ENCODE results near the gene PRPF6.

Gene PRPF6

DNA sequence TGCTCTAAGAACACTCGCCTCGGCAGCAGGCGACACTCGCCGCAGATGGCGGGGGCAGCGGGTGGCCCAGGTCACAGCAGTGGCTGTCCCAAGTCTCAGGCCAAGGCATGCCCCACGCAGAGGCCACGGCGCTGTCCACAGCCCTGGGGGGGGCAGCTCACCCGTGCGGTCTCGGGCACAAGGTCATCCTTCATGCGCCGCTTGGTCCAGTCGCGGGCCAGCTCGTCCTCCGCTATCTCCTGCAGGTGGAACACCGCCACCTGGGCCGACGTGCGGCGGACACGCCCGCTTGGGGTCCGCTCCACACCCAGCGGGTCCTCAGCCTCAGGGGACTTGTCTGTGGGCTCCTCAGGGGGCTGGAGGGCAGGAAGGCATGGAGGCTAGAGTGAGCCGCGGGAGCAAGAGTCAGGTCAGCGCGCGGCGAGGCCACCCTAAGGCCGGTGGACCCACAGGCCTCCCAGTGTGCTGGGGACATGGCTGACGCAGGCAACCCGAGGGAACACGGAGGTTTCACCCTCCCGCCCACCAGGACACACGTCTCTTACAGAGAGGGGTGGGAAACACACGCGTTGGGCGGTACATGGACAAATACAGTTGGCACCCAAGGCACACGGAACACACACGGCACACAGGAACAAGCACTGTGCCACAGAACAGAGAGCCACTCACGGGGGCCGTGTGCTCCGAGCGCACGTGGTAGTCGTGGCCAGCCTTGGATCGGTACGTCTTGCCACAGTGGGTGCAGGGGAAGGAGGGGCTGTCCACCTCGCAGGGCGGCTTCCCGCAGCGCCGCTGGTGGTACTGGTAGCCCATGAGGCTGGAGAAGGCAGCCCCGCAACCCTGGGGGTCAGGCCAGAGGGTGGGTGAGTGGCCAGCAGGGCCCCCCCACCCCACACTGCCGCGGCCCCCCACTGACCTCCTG, 18.2 kb upstream of the PRPF6 start:
- Histone ChIP-seq H3K4me3 (ENCODE audit: low read length) (no peak overlapping the region), H3K79me1 (ENCODE audit: low read length) (no peaks in the 10 kb centered on the region), H2BK120ac (ENCODE audit: low read depth, low read length) (no peak overlapping the region), H3K23ac (ENCODE audit: low read length) (no peak overlapping the region), H3K4me1 (ENCODE audit: control insufficient read depth, low read depth, low read length) (no peaks in the 10 kb centered on the region), H2AK5ac (ENCODE audit: low read length) (no peak overlapping the region), H3K4ac (ENCODE audit: low read depth, low read length) (no peak overlapping the region), H3K4me2 (ENCODE audit: low read length) (no peak overlapping the region), H3K56ac (ENCODE audit: low read length) (no peak overlapping the region), H4K8ac (ENCODE audit: low read depth, low read length) (no peak overlapping the region), H3K36me3 (ENCODE audit: control insufficient read depth, insufficient read depth, low read length) (peaks cover 9% of the 10 kb centered on the region), H4K5ac (ENCODE audit: low read length) (no peak overlapping the region), H3K79me2 (ENCODE audit: control insufficient read depth, insufficient read depth, low read length) (no peaks in the 10 kb centered on the region), H3K18ac (ENCODE audit: low read length) (no peak overlapping the region), H2BK5ac (ENCODE audit: low read length) (no peak overlapping the region), H3K27ac (ENCODE audit: low read depth, low read length) (no peak overlapping the region), H3K9ac (ENCODE audit: low read length) (no peak overlapping the region), H3K27me3 (ENCODE audit: insufficient read depth, low read length, poor library complexity) (no peaks in the 10 kb centered on the region), H2BK15ac (replicated peaks; ENCODE audit: low read depth) (no peak overlapping the region)
- DNase-seq, result no peak
- WGBS (ENCODE audit: extremely low coverage, insufficient coverage, low lambda C conversion rate), result no CpG with 5 or more reads among the region's 61 CpGs

GRCh38 chr20:63963348-63963741, 17.6 kb upstream of the PRPF6 start:
- Histone ChIP-seq H4K8ac (ENCODE audit: low read depth, low read length) (no peak overlapping the region), H3K36me3 (ENCODE audit: control insufficient read depth, insufficient read depth, low read length) (peaks cover 11% of the 10 kb centered on the region), H4K5ac (ENCODE audit: low read length) (no peak overlapping the region), H3K79me1 (ENCODE audit: low read length) (no peaks in the 10 kb centered on the region), H3K56ac (ENCODE audit: low read length) (no peak overlapping the region), H3K4me2 (ENCODE audit: low read length) (no peak overlapping the region), H2BK15ac (replicated peaks; ENCODE audit: low read depth) (no peak overlapping the region), H3K9ac (ENCODE audit: low read length) (no peak overlapping the region), H2BK120ac (ENCODE audit: low read depth, low read length) (no peak overlapping the region), H3K4me1 (ENCODE audit: control insufficient read depth, low read depth, low read length) (no peaks in the 10 kb centered on the region), H3K4ac (ENCODE audit: low read depth, low read length) (no peak overlapping the region), H2AK5ac (ENCODE audit: low read length) (no peak overlapping the region), H3K27me3 (ENCODE audit: insufficient read depth, low read length, poor library complexity) (no peaks in the 10 kb centered on the region), H2BK5ac (ENCODE audit: low read length) (no peak overlapping the region), H3K27ac (ENCODE audit: low read depth, low read length) (no peak overlapping the region), H3K18ac (ENCODE audit: low read length) (no peak overlapping the region), H3K4me3 (ENCODE audit: low read length) (no peak overlapping the region), H3K79me2 (ENCODE audit: control insufficient read depth, insufficient read depth, low read length) (no peaks in the 10 kb centered on the region), H3K23ac (ENCODE audit: low read length) (no peak overlapping the region)
- WGBS (ENCODE audit: extremely low coverage, insufficient coverage, low lambda C conversion rate), result no CpG with 5 or more reads among the region's 27 CpGs
- no peak for DNase-seq

- no peak overlapping the region for H2AK5ac ChIP-seq (ENCODE audit: low read length)
- H4K8ac ChIP-seq (ENCODE audit: low read depth, low read length), result no peak overlapping the region
- no peak overlapping the region for H3K4ac ChIP-seq (ENCODE audit: low read depth, low read length)
- no peaks in the 10 kb centered on the region for H3K79me2 ChIP-seq (ENCODE audit: control insufficient read depth, insufficient read depth, low read length)
- no peak overlapping the region for H2BK120ac ChIP-seq (ENCODE audit: low read depth, low read length)
- H2BK5ac ChIP-seq (ENCODE audit: low read length), result no peak overlapping the region
- no peak for DNase-seq
- H2BK15ac ChIP-seq (replicated peaks; ENCODE audit: low read depth), result no peak overlapping the region
- H3K36me3 ChIP-seq (ENCODE audit: control insufficient read depth, insufficient read depth, low read length), result peaks cover 11% of the 10 kb centered on the region
- H3K9ac ChIP-seq (ENCODE audit: low read length), result no peak overlapping the region
- H3K27me3 ChIP-seq (ENCODE audit: insufficient read depth, low read length, poor library complexity), result no peaks in the 10 kb centered on the region
- H3K27ac ChIP-seq (ENCODE audit: low read depth, low read length), result no peak overlapping the region
- H3K79me1 ChIP-seq (ENCODE audit: low read length), result no peaks in the 10 kb centered on the region
- H4K5ac ChIP-seq (ENCODE audit: low read length), result no peak overlapping the region
- H3K56ac ChIP-seq (ENCODE audit: low read length), result no peak overlapping the region
- H3K4me1 ChIP-seq (ENCODE audit: control insufficient read depth, low read depth, low read length), result no peaks in the 10 kb centered on the region
- H3K4me2 ChIP-seq (ENCODE audit: low read length), result no peak overlapping the region
- no peak overlapping the region for H3K4me3 ChIP-seq (ENCODE audit: low read length)
- H3K23ac ChIP-seq (ENCODE audit: low read length), result no peak overlapping the region
- WGBS (ENCODE audit: extremely low coverage, insufficient coverage, low lambda C conversion rate), result no CpG with 5 or more reads among the region's 16 CpGs
- no peak overlapping the region for H3K18ac ChIP-seq (ENCODE audit: low read length)
Measured at GRCh38 chr20:63963784-63964301, 17.1 kb upstream of the PRPF6 start.

DNA sequence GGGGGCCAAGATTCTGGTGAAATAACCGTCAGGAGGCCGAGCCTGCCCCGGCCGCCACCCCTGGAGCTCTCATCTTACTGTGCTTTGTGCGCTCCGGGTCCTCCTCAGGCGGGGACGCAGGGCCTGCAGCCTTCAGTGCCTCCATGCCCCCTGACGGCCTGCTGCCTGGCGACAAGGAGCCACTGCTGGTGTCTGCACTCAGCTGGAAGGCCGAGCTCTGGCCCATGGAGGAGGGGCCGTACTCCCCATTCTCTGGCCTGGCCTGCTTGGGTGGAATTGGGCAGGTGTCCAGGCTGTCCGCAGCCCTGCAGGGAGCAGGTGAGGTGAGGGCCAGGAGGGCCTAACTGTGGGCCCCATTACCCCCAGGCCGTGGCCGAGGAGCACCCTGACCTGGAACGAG, 16.5 kb upstream of the PRPF6 start:
- no peak overlapping the region for H3K27ac ChIP-seq (ENCODE audit: low read depth, low read length)
- H2AK5ac ChIP-seq (ENCODE audit: low read length), result no peak overlapping the region
- H3K4me3 ChIP-seq (ENCODE audit: low read length), result no peak overlapping the region
- H2BK120ac ChIP-seq (ENCODE audit: low read depth, low read length), result no peak overlapping the region
- H2BK15ac ChIP-seq (replicated peaks; ENCODE audit: low read depth), result no peak overlapping the region
- no peaks in the 10 kb centered on the region for H3K79me1 ChIP-seq (ENCODE audit: low read length)
- no peak overlapping the region for H4K8ac ChIP-seq (ENCODE audit: low read depth, low read length)
- H3K4me2 ChIP-seq (ENCODE audit: low read length), result no peak overlapping the region
- H3K4ac ChIP-seq (ENCODE audit: low read depth, low read length), result no peak overlapping the region
- H3K4me1 ChIP-seq (ENCODE audit: control insufficient read depth, low read depth, low read length), result no peaks in the 10 kb centered on the region
- H3K23ac ChIP-seq (ENCODE audit: low read length), result no peak overlapping the region
- no CpG with 5 or more reads among the region's 16 CpGs for WGBS (ENCODE audit: extremely low coverage, insufficient coverage, low lambda C conversion rate)
- H3K36me3 ChIP-seq (ENCODE audit: control insufficient read depth, insufficient read depth, low read length), result peaks cover 11% of the 10 kb centered on the region
- DNase-seq, result no peak
- no peak overlapping the region for H4K5ac ChIP-seq (ENCODE audit: low read length)
- H3K56ac ChIP-seq (ENCODE audit: low read length), result no peak overlapping the region
- H2BK5ac ChIP-seq (ENCODE audit: low read length), result no peak overlapping the region
- H3K18ac ChIP-seq (ENCODE audit: low read length), result no peak overlapping the region
- no peaks in the 10 kb centered on the region for H3K79me2 ChIP-seq (ENCODE audit: control insufficient read depth, insufficient read depth, low read length)
- H3K27me3 ChIP-seq (ENCODE audit: insufficient read depth, low read length, poor library complexity), result no peaks in the 10 kb centered on the region
- no peak overlapping the region for H3K9ac ChIP-seq (ENCODE audit: low read length)

DNA sequence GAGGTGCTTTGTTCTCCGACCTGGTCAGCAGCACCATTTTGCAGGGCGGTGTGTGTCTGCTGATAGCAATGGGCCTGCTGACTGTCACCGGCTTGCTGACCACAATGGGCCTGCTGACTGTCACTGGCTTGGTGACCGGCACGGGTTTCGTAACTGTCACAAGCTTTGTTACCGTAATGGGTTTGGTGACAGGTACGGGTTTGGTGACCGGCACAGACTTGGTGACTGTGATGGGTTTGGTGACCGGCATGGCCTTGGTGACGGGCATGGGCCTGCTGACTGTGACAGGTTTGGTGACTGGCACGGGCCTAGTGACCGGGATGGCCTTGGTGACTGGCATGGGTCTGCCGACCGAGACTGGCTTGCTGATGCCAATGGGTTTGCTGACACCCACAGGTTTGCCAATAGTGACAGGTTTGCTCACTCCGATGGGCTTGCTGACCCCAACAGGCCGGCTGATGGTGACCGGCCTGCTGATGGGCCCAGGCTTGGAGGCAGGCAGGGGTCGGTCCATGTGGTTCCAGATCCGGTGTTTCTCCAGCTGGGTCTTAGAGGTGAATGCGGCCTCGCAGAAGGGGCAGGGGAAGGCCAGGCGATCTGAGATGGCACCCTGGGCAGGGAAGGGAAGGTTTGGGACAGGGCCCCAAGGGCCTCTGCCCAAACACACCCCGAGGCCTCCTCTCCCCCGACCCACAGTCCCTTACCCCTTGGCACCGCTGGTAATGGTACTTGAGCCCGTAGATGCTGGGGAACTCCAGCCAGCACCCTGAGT, 14.6 kb upstream of the PRPF6 start:
- no peak overlapping the region for H2BK5ac ChIP-seq (ENCODE audit: low read length)
- H2BK120ac ChIP-seq (ENCODE audit: low read depth, low read length), result no peak overlapping the region
- no peak for DNase-seq
- no peak overlapping the region for H3K23ac ChIP-seq (ENCODE audit: low read length)
- H3K79me1 ChIP-seq (ENCODE audit: low read length), result no peaks in the 10 kb centered on the region
- H3K4me3 ChIP-seq (ENCODE audit: low read length), result peak overlapping the region; percentile 22
- H3K9ac ChIP-seq (ENCODE audit: low read length), result no peak overlapping the region
- no peaks in the 10 kb centered on the region for H3K27me3 ChIP-seq (ENCODE audit: insufficient read depth, low read length, poor library complexity)
- no peak overlapping the region for H3K4me2 ChIP-seq (ENCODE audit: low read length)
- H4K8ac ChIP-seq (ENCODE audit: low read depth, low read length), result no peak overlapping the region
- H2AK5ac ChIP-seq (ENCODE audit: low read length), result no peak overlapping the region
- no peaks in the 10 kb centered on the region for H3K79me2 ChIP-seq (ENCODE audit: control insufficient read depth, insufficient read depth, low read length)
- no peak overlapping the region for H3K4ac ChIP-seq (ENCODE audit: low read depth, low read length)
- H3K27ac ChIP-seq (ENCODE audit: low read depth, low read length), result no peak overlapping the region
- no peak overlapping the region for H3K18ac ChIP-seq (ENCODE audit: low read length)
- H3K4me1 ChIP-seq (ENCODE audit: control insufficient read depth, low read depth, low read length), result no peaks in the 10 kb centered on the region
- peaks cover 11% of the 10 kb centered on the region for H3K36me3 ChIP-seq (ENCODE audit: control insufficient read depth, insufficient read depth, low read length)
- no CpG with 5 or more reads among the region's 27 CpGs for WGBS (ENCODE audit: extremely low coverage, insufficient coverage, low lambda C conversion rate)
- H3K56ac ChIP-seq (ENCODE audit: low read length), result no peak overlapping the region
- H2BK15ac ChIP-seq (replicated peaks; ENCODE audit: low read depth), result no peak overlapping the region
- no peak overlapping the region for H4K5ac ChIP-seq (ENCODE audit: low read length)

Data from mesendoderm (in vitro differentiated cells).